GM10248 (cell line): ENCODE data around the gene ZC2HC1B.
"Not testable (repeated sequence)": the region's sequence is repeated elsewhere in the genome, so short reads cannot be mapped to it uniquely, and the experiment has no call there.

Experiments
- CTCF ChIA-PET: fragments of 300-600 bp; sonication (Branson Sonifier 250); formaldehyde crosslinking; extraction: SDS; loops from one replicate; lab custom pipeline; 2021; ENCODE audit warnings: antibody characterized with exemption; lab: Yijun Ruan, JAX
- POLR2A ChIA-PET: fragments of 350-650 bp; sonication (Branson Sonifier 250); formaldehyde crosslinking; extraction: SDS; loops from one replicate; lab custom pipeline; 2020; ENCODE audit warnings: antibody characterized with exemption; lab: Yijun Ruan, JAX
- DNase-seq: peaks from one replicate; pipeline ENCODE4 v3.0.0; 2012; ENCODE audit errors: extremely low spot score
- TF ChIP-seq, protein P1 (sequence below): IDR thresholded peaks from 2 replicates; pipeline ENCODE4 v1.5.1; 2012; ENCODE audit warnings: mild to moderate bottlenecking, low read depth; ENCODE audit errors: extremely low read depth, missing control alignments, control extremely low read depth

Gene ZC2HC1B

DNA sequence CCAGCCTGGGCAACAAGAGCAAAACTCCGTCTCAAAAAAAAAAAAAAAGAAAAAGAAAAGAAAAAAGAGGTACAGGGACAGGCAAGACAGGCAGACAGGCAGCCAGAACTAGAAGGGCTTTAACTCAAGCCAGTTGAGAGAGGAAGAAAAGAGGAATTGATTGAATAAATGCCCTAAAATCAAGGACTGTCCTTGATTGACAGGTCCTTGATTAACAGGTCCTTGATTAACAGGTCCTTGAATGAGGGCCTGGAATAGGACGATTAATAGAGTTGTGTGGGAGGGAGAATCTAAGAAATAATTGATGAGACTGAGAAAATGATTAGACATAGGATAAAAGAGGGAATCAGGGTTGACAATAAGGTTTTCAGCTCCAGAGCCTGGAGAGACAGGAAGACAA is 36.1 kb downstream of the ZC2HC1B start:
- TF ChIP-seq, protein P1, sequence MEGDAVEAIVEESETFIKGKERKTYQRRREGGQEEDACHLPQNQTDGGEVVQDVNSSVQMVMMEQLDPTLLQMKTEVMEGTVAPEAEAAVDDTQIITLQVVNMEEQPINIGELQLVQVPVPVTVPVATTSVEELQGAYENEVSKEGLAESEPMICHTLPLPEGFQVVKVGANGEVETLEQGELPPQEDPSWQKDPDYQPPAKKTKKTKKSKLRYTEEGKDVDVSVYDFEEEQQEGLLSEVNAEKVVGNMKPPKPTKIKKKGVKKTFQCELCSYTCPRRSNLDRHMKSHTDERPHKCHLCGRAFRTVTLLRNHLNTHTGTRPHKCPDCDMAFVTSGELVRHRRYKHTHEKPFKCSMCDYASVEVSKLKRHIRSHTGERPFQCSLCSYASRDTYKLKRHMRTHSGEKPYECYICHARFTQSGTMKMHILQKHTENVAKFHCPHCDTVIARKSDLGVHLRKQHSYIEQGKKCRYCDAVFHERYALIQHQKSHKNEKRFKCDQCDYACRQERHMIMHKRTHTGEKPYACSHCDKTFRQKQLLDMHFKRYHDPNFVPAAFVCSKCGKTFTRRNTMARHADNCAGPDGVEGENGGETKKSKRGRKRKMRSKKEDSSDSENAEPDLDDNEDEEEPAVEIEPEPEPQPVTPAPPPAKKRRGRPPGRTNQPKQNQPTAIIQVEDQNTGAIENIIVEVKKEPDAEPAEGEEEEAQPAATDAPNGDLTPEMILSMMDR: no peak
- no peak for DNase-seq
- POLR2A ChIA-PET: interaction anchor here (0.7 kb wide), 1 partner anchor 146 kb away, joined by 3 read pairs; no protein-coding TSS in a partner anchor
- CTCF ChIA-PET: interaction anchor here (1.1 to 1.4 kb wide), 2 partner anchors 17 to 40 kb away, joined by 3 to 4 read pairs; no protein-coding TSS in a partner anchor

DNA sequence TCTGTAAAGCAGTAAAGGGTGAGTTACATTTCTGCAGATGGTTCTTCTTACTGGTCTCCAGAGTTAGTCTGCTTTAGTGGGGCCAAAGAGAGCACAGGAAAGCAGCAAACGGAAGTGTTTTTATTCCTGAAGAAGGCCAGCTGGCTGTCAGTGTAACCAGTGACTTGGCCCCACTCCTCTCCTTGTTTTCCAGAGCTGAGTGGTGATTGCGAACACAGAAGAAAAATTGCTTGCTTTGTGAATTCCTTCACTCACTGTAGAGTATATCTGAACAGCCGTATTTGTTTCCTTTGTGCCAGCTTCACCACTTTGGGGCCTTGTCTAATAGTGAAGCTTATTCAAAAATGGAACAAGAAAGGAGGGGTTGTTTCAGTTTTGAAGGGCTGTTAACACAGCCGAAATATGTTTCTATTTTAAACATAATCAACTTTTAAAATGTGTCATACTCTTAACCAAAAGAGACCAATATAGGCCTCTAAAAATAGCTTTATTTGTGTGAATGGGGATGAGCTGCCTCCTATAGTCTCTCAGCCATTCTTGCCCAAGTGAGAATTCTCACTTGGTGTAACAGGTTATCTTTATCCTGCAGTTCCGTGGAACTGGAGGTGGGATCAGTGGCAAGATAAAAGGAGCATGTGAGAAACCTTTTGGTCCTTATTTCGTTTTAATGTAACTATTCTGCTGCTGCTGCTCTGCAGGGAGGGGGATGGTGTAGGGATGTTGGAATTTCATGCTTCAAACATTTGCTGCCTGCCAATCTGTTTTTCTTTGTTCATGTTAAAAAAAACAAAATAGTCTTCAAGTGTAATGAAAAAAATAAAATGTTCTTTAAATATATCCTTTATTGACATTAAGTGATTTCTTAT is 37.8 kb downstream of the ZC2HC1B start:
- DNase-seq: peak; percentile 55
- ChIA-PET POLR2A (no interaction called here), CTCF (interaction anchor here (1.0 to 1.5 kb wide), 5 partner anchors 17 to 335 kb away, joined by 3 to 8 read pairs (median 4); no protein-coding TSS in a partner anchor)
- TF ChIP-seq, protein P1: peak; percentile 15

DNA sequence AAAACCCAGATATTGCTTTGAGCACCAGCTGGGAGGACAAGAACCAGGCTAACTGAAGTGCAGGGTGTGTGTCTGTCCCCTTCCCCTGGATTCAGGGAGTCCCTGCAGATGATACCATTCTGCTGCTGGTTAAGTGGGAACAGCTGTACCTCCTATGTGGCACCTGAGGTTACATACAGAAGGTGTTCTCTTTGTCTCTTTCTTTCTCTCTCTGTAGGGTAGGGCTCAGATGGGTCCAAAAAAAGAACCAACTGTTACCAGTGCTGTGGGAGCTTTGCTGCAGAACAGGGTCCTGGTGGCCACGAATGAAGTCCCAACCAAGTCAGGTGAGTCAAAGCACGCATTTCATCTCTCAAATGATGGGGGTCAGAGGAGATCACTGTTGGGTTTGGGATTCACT is 38.6 kb downstream of the ZC2HC1B start:
- DNase-seq: no peak
- ChIA-PET POLR2A (no interaction called here), CTCF (interaction anchor here (1.0 to 1.5 kb wide), 5 partner anchors 18 to 336 kb away, joined by 3 to 8 read pairs (median 4); no protein-coding TSS in a partner anchor)
- TF ChIP-seq, protein P1: no peak

DNA sequence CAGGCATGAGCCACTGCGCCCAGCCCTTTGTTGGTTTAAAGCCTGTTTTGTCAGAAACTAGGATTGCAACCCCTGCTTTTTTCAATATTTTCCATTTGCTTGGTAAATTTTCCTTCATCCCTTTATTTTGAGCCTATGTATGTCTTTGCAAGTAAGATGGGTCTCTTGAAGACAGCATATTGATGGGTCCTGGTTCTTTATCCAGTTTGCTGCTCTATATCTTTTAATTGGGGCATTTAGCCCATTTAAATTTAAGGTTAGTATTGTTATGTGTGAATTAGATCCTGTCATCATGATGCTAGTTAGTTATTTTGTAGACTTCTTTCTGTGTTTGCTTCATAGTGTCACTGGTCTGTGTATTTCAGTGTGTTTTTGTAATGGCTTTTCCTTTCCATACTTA is 46.8 kb downstream of the ZC2HC1B start:
- CTCF ChIA-PET: interaction anchor here (1.4 kb wide), 1 partner anchor 13 kb away, joined by 4 read pairs; no protein-coding TSS in a partner anchor

DNA sequence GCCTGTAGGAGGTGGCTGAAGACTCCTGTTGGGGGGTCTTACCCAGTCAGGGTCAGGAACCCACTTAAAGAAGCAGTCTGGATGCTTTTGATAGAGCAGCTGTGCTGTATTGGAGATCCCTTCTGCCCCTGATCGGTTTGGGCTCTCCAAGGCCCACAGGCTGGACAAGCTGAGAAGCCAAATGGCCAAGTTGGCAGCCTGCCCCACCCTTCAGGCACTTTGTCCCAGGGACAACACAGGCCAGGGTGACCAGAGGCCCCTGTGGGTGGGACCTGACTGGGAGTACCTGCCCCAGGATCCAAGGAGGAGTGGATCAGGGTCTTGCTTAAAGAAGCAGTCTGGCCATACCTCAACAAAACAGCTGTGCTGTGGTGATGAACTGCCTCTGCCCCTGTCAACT is 48.4 kb downstream of the ZC2HC1B start:
- DNase-seq: no peak
- POLR2A ChIA-PET: no interaction called here
- TF ChIP-seq, protein P1: no peak
- CTCF ChIA-PET: interaction anchor here (1.0 to 1.2 kb wide), 4 partner anchors 8 to 178 kb away, joined by 3 read pairs; no protein-coding TSS in a partner anchor

More for the DNA sequence above, 46.8 kb downstream of the ZC2HC1B start:
- DNase-seq: no peak
- POLR2A ChIA-PET: no interaction called here
- TF ChIP-seq, protein P1: no peak

DNA sequence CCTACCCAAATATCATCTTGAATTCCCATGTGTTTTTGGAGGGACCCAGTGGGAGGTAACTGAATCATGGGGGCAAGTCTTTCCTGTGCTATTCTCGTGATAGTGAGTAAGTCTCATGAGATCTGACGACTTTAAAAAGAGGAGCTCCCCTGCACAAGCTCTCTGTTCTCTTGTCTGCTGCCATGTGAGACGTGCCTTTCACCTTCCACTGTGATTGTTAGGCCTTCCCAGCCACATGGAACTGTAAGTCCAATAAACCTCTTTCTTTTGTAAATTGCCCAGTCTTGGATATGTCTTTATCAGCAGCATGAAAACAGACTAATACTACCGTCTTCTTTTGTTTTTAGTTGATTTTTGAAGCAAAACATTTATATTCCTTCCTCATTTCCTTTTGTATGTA is 52.8 kb downstream of the ZC2HC1B start:
- POLR2A ChIA-PET, DNase-seq: not testable (repeated sequence)
- CTCF ChIA-PET: interaction anchor here (1.4 to 2.3 kb wide), 2 partner anchors 9 to 23 kb away, joined by 4 to 8 read pairs; no protein-coding TSS in a partner anchor
